Measurements from ENCODE around the gene ACAA2.

ACAA2 gene

GRCh38 chr18:49858309-49859020 lies 45.1 kb upstream of the ACAA2 start:
- DNase-seq, result peak; percentile 60
- no peak overlapping the region for H3K4me3 ChIP-seq (ENCODE audit: low read depth, low read length)
- no peaks in the 10 kb centered on the region for H3K27me3 ChIP-seq

GRCh38 chr18:49857708-49858107 lies 44.4 kb upstream of the ACAA2 start:
- H3K36me3 ChIP-seq, result no peaks in the 10 kb centered on the region
- no peak overlapping the region for H3K4me3 ChIP-seq (ENCODE audit: low read depth, low read length)
- no peaks in the 10 kb centered on the region for H3K9me3 ChIP-seq
- H3K4me1 ChIP-seq, result no peaks in the 10 kb centered on the region
- DNase-seq, result no peak
- no peak for TF ChIP-seq CTCF (IDR thresholded peaks at IDR 0.05; ENCODE audit: low read depth, low read length)
- no peaks in the 10 kb centered on the region for H3K27me3 ChIP-seq

More at GRCh38 chr18:49858309-49859020, 45.1 kb upstream of the ACAA2 start:
- Histone ChIP-seq H3K4me1 (no peaks in the 10 kb centered on the region), H3K36me3 (no peaks in the 10 kb centered on the region), H3K9me3 (no peaks in the 10 kb centered on the region)
- TF ChIP-seq CTCF (IDR thresholded peaks at IDR 0.05; ENCODE audit: low read depth, low read length), result peak; percentile 78

- no peaks in the 10 kb centered on the region for H3K36me3 ChIP-seq
- H3K9me3 ChIP-seq, result no peaks in the 10 kb centered on the region
- H3K4me3 ChIP-seq (ENCODE audit: low read depth, low read length), result no peak overlapping the region
- no peaks in the 10 kb centered on the region for H3K4me1 ChIP-seq
- H3K27me3 ChIP-seq, result no peaks in the 10 kb centered on the region
- DNase-seq, result no peak
- no peak for TF ChIP-seq CTCF (IDR thresholded peaks at IDR 0.05; ENCODE audit: low read depth, low read length)
Measured at GRCh38 chr18:49856496-49856895, 43.2 kb upstream of the ACAA2 start.

GRCh38 chr18:49855711-49856415 lies 42.5 kb upstream of the ACAA2 start:
- Histone ChIP-seq H3K9me3 (no peaks in the 10 kb centered on the region), H3K36me3 (no peaks in the 10 kb centered on the region), H3K27me3 (no peaks in the 10 kb centered on the region)

GRCh38 chr18:49854681-49855080 lies 41.3 kb upstream of the ACAA2 start:
- no peaks in the 10 kb centered on the region for H3K27me3 ChIP-seq
- H3K9me3 ChIP-seq, result no peaks in the 10 kb centered on the region
- H3K36me3 ChIP-seq, result no peaks in the 10 kb centered on the region
- TF ChIP-seq CTCF (IDR thresholded peaks at IDR 0.05; ENCODE audit: low read depth, low read length), result no peak
- no peak for DNase-seq
- no peak overlapping the region for H3K4me3 ChIP-seq (ENCODE audit: low read depth, low read length)
- H3K4me1 ChIP-seq, result no peaks in the 10 kb centered on the region

More at GRCh38 chr18:49855711-49856415, 42.5 kb upstream of the ACAA2 start:
- Histone ChIP-seq H3K4me1 (no peaks in the 10 kb centered on the region), H3K4me3 (ENCODE audit: low read depth, low read length) (no peak overlapping the region)
- DNase-seq, result no peak
- no peak for TF ChIP-seq CTCF (IDR thresholded peaks at IDR 0.05; ENCODE audit: low read depth, low read length)

- Histone ChIP-seq H3K36me3 (no peaks in the 10 kb centered on the region), H3K4me1 (no peaks in the 10 kb centered on the region), H3K4me3 (ENCODE audit: low read depth, low read length) (no peak overlapping the region), H3K9me3 (no peaks in the 10 kb centered on the region), H3K27me3 (no peaks in the 10 kb centered on the region)
- DNase-seq, result no peak
- no peak for TF ChIP-seq CTCF (IDR thresholded peaks at IDR 0.05; ENCODE audit: low read depth, low read length)
Measured at GRCh38 chr18:49853436-49853835, 40.1 kb upstream of the ACAA2 start.

All from BE2C (cell line).